Retinal pigment epithelial cell (primary cell): ENCODE results near the gene PHYHD1.
A peak's percentile ranks its signal among the peaks of the same experiment; 100 is the strongest.

Experiments used
- DNase-seq: peaks from one replicate; pipeline ENCODE4 v3.0.0-alpha.2; 2010; ENCODE audit warnings: low read depth
- H3K4me3 ChIP-seq: 2 replicates; pipeline ENCODE4 v1.5.1; 2011; ENCODE audit warnings: mild to moderate bottlenecking, low read length, control low read depth, moderate library complexity
- CTCF ChIP-seq: conservative IDR thresholded peaks from 2 replicates; pipeline ENCODE4 v1.5.1; 2011; ENCODE audit warnings: low read depth, low read length, control low read depth, inconsistent platforms

PHYHD1 gene

GRCh38 chr9:128916204-128916603 is 4.6 kb upstream of the PHYHD1 start:
- DNase-seq: no peak
- no peak overlapping the region for H3K4me3 ChIP-seq
- TF ChIP-seq CTCF: no peak

GRCh38 chr9:128916745-128917144 is 4.0 kb upstream of the PHYHD1 start:
- TF ChIP-seq CTCF: no peak
- no peak overlapping the region for H3K4me3 ChIP-seq
- DNase-seq: no peak

GRCh38 chr9:128917151-128917849 is 3.5 kb upstream of the PHYHD1 start:
- TF ChIP-seq CTCF: no peak
- DNase-seq: no peak
- no peak overlapping the region for H3K4me3 ChIP-seq

GRCh38 chr9:128918921-128919320 is 1.9 kb upstream of the PHYHD1 start:
- no peak for DNase-seq
- TF ChIP-seq CTCF: no peak
- no peak overlapping the region for H3K4me3 ChIP-seq

- DNase-seq: no peak
- TF ChIP-seq CTCF: no peak
- no peak overlapping the region for H3K4me3 ChIP-seq
Measured at GRCh38 chr9:128919402-128920089, 1.2 kb upstream of the PHYHD1 start.

- H3K4me3 ChIP-seq: peak overlapping the region; percentile 51
- peak; percentile 16 for TF ChIP-seq CTCF
- DNase-seq: peak; percentile 53
Measured at GRCh38 chr9:128921881-128922763, 1.3 kb downstream of the PHYHD1 start.
